Fibroblast of skin of right biceps (primary cell): ENCODE measurements around the gene AADACL2.
"Not testable (repeated sequence)": the region's sequence is repeated elsewhere in the genome, so short reads cannot be mapped to it uniquely, and the experiment has no call there.

Experiments used
- DNase-seq: peaks from one replicate; pipeline ENCODE4 v3.0.0-alpha.2; 2013

AADACL2 gene

GRCh38 chr3:151733613-151734012, at the start of gene AADACL2:
AADACL2 (plus strand) TSS chr3:151733927; CDS start chr3:151734036, 109 bp downstream.
- no peak for DNase-seq

GRCh38 chr3:151684094-151684493, 49.6 kb upstream of the AADACL2 start:
- no peak for DNase-seq

GRCh38 chr3:151686257-151686656, 47.5 kb upstream of the AADACL2 start:
- DNase-seq: no peak

GRCh38 chr3:151687076-151687475, 46.7 kb upstream of the AADACL2 start:
- DNase-seq: no peak

GRCh38 chr3:151688571-151688970, 45.2 kb upstream of the AADACL2 start:
- DNase-seq: no peak

- no peak for DNase-seq
These were observed 43.1 kb upstream of the AADACL2 start for GRCh38 chr3:151690645-151691044.

- DNase-seq: no peak
These were observed 36.2 kb upstream of the AADACL2 start for GRCh38 chr3:151697496-151697895.

GRCh38 chr3:151707216-151707615, 26.5 kb upstream of the AADACL2 start:
- no peak for DNase-seq

- no peak for DNase-seq
These were observed 24.9 kb upstream of the AADACL2 start for GRCh38 chr3:151708868-151709267.

GRCh38 chr3:151709847-151710246, 23.9 kb upstream of the AADACL2 start:
- peak; percentile 74 for DNase-seq

GRCh38 chr3:151721294-151721693, 12.4 kb upstream of the AADACL2 start:
- no peak for DNase-seq

GRCh38 chr3:151722856-151723255, 10.9 kb upstream of the AADACL2 start:
- DNase-seq: no peak

GRCh38 chr3:151724576-151725562, 8.9 kb upstream of the AADACL2 start:
- DNase-seq: peak; percentile 28

- peak; percentile 42 for DNase-seq
These were observed 7.7 kb upstream of the AADACL2 start for GRCh38 chr3:151726016-151726415.

- no peak for DNase-seq
These were observed 866 bp upstream of the AADACL2 start for GRCh38 chr3:151732861-151733260.

GRCh38 chr3:151740581-151740980, 6.9 kb downstream of the AADACL2 start:
- no peak for DNase-seq

- peak; percentile 38 for DNase-seq
These were observed 10.1 kb downstream of the AADACL2 start for GRCh38 chr3:151743855-151744254.

GRCh38 chr3:151750181-151750580, 16.5 kb downstream of the AADACL2 start:
- no peak for DNase-seq

- DNase-seq: no peak
These were observed 17.0 kb downstream of the AADACL2 start for GRCh38 chr3:151750678-151751077.

GRCh38 chr3:151751161-151751560, 17.4 kb downstream of the AADACL2 start:
- DNase-seq: peak; percentile 53

- DNase-seq: no peak
These were observed 20.1 kb downstream of the AADACL2 start for GRCh38 chr3:151753846-151754245.

- no peak for DNase-seq
These were observed 27.9 kb downstream of the AADACL2 start for GRCh38 chr3:151761581-151761980.

- DNase-seq: not testable (repeated sequence)
These were observed 31.0 kb downstream of the AADACL2 start for GRCh38 chr3:151764699-151765098.

GRCh38 chr3:151765685-151766084, 32.0 kb downstream of the AADACL2 start:
- DNase-seq: no peak

GRCh38 chr3:151766454-151766853, 32.7 kb downstream of the AADACL2 start:
- peak; percentile 47 for DNase-seq
